ENCODE measurements around the gene PDE3B. TPM values are rescaled to one million over a fixed set of nuclear protein-coding genes. Genes with fewer than 3 reads are reported as not detected.
"Not testable (repeated sequence)": the region's sequence is repeated elsewhere in the genome, so short reads cannot be mapped to it uniquely, and the experiment has no call there.

Gene PDE3B
- total RNA-seq, 4 donors from 2014 or later: 13.3 to 23.3 (median 21.5) TPM

DNA sequence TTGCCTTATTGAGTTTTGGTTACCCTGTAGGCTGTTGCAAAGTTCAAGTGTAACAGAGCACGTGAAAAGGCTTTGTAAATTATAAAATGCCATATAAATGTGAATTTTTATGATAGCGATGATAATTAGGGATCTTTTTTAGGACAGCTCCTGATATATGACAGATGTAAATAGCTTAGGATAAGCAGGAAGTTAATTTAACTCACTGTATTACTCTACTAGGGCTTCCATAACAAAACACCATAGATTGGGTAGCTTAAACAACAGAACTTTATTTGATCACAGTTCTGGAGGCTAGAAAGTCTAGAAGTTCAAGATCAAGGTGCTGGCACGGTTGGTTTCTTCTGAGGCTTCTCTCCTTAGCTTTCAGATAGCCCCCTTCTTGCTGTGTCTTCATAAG, 17.0 kb upstream of the PDE3B start:
- Histone ChIP-seq H3K4me3 (no peak overlapping the region), H3K36me3 (no peaks in the 10 kb centered on the region), H3K27me3 (no peaks in the 10 kb centered on the region), H3K27ac (replicated peaks in 1 of 4) (no peak overlapping the region), H3K4me1 (peaks cover 0 to 20% (median 13%) of the 10 kb centered on the region in 4 donors), H3K9me3 (no peaks in the 10 kb centered on the region)
- 81% methylated on average over 3 of the region's 3 CpGs for WGBS
- DNase-seq (ENCODE audit: extremely low spot score): no peak
- intact Hi-C loops (cut with DNase I): no loop called here
- TF ChIP-seq EP300 (IDR thresholded peaks at IDR 0.05) (no peak), POLR2A (IDR thresholded peaks at IDR 0.05; ENCODE audit: low read depth) (no peak), POLR2AphosphoS5 (IDR thresholded peaks at IDR 0.05) (no peak)
- TF ChIP-seq, protein P1, sequence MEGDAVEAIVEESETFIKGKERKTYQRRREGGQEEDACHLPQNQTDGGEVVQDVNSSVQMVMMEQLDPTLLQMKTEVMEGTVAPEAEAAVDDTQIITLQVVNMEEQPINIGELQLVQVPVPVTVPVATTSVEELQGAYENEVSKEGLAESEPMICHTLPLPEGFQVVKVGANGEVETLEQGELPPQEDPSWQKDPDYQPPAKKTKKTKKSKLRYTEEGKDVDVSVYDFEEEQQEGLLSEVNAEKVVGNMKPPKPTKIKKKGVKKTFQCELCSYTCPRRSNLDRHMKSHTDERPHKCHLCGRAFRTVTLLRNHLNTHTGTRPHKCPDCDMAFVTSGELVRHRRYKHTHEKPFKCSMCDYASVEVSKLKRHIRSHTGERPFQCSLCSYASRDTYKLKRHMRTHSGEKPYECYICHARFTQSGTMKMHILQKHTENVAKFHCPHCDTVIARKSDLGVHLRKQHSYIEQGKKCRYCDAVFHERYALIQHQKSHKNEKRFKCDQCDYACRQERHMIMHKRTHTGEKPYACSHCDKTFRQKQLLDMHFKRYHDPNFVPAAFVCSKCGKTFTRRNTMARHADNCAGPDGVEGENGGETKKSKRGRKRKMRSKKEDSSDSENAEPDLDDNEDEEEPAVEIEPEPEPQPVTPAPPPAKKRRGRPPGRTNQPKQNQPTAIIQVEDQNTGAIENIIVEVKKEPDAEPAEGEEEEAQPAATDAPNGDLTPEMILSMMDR (IDR thresholded peaks at IDR 0.05): no peak

DNA sequence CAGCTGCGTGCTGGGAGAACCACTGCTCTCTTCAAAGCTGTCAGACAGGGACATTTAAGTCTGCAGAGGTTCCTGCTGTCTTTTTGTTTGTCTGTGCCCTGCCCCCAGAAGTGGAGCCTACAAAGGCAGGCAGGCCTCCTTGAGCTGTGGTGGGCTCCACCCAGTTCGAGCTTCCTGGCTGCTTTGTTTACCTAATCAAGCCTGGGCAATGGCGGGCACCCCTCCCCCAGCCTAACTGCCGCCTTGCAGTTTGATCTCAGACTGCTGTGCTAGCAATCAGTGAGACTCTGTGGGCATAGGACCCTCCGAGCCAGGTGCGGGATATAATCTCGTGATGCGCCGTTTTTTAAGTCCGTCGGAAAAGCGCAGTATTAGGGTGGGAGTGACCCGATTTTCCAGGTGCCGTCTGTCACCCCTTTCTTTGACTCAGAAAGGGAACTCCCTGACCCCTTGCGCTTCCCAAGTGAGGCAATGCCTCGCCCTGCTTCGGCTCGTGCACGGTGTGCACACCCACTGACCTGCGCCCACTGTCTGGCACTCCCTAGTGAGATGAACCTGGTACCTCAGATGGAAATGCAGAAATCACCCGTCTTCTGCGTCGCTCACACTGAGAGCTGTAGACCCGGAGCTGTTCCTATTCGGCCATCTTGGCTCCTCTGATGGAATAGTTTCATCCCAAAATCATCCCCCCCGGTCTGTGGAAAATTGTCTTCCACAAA, 9.9 kb upstream of the PDE3B start:
- DNase-seq (ENCODE audit: extremely low spot score); H3K4me3 ChIP-seq; H3K36me3 ChIP-seq; H3K27me3 ChIP-seq; H3K27ac ChIP-seq (replicated peaks in 1 of 4); intact Hi-C loops (cut with DNase I); H3K9me3 ChIP-seq: not testable (repeated sequence)
- H3K4me1 ChIP-seq: peaks cover 0 to 19% (median 13%) of the 10 kb centered on the region in 4 donors
- WGBS: 96% methylated on average over 9 of the region's 26 CpGs

DNA sequence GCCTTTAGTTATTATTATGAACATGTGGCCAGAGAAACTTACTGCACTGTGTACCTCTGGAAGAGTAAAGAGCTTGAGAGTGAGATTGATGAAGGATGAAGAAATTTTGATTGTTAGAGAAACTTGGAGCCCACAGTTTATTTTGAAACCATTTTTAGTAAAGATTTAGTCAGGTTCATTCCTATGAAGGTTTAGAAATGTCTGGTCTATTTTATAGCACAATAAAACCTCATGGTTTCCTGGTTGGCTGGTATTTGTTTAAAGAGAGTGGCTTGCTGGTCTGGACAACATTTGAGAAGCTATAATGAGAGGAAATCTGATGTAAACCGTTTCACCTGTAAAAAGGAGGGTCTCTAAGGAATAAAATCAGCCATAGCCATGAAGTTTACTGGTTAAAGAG, 8.8 kb upstream of the PDE3B start:
- Histone ChIP-seq H3K27me3 (no peaks in the 10 kb centered on the region), H3K4me3 (no peak overlapping the region), H3K27ac (replicated peaks in 1 of 4) (peak overlapping the region in 1 of 4 donors; percentile 53), H3K36me3 (no peaks in the 10 kb centered on the region), H3K4me1 (peaks cover 0 to 30% (median 18%) of the 10 kb centered on the region in 4 donors), H3K9me3 (no peaks in the 10 kb centered on the region)
- intact Hi-C loops (cut with DNase I): no loop called here
- WGBS: 14% methylated on average over 1 of the region's 1 CpG
- DNase-seq (ENCODE audit: extremely low spot score): no peak
- TF ChIP-seq, protein P1 (IDR thresholded peaks at IDR 0.05): no peak
- TF ChIP-seq EP300 (IDR thresholded peaks at IDR 0.05): no peak
- no peak for TF ChIP-seq POLR2AphosphoS5 (IDR thresholded peaks at IDR 0.05)
- TF ChIP-seq POLR2A (IDR thresholded peaks at IDR 0.05; ENCODE audit: low read depth): no peak

DNA sequence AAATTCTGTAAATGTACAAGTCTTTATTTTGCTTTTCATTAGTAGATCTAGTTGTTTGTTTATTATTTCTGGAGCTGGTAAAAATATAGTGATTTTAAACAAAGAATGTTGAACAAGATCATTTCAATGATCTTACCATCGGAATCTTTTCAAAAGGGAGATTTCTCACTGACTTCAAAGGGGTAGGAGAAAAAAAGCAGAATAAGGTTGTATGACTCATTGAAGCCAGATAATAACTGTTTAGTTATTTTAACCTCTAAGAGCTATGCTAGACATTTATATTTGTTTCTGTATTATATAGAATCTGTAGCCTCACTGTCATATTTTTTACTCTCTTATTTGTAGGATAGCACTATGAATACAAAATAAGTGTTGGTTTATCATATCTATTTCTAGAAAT, 8.1 kb upstream of the PDE3B start:
- Histone ChIP-seq H3K4me1 (peaks cover 0 to 37% (median 22%) of the 10 kb centered on the region in 4 donors), H3K27ac (replicated peaks in 1 of 4) (peak overlapping the region in 1 of 4 donors; percentile 53), H3K9me3 (no peaks in the 10 kb centered on the region), H3K4me3 (no peak overlapping the region), H3K27me3 (no peaks in the 10 kb centered on the region), H3K36me3 (no peaks in the 10 kb centered on the region)
- intact Hi-C loops (cut with DNase I): no loop called here
- WGBS: 31% methylated on average over 1 of the region's 1 CpG
- DNase-seq (ENCODE audit: extremely low spot score): no peak
- no peak for TF ChIP-seq POLR2A (IDR thresholded peaks at IDR 0.05; ENCODE audit: low read depth)
- no peak for TF ChIP-seq POLR2AphosphoS5 (IDR thresholded peaks at IDR 0.05)
- TF ChIP-seq, protein P1 (IDR thresholded peaks at IDR 0.05): no peak
- TF ChIP-seq EP300 (IDR thresholded peaks at IDR 0.05): no peak

DNA sequence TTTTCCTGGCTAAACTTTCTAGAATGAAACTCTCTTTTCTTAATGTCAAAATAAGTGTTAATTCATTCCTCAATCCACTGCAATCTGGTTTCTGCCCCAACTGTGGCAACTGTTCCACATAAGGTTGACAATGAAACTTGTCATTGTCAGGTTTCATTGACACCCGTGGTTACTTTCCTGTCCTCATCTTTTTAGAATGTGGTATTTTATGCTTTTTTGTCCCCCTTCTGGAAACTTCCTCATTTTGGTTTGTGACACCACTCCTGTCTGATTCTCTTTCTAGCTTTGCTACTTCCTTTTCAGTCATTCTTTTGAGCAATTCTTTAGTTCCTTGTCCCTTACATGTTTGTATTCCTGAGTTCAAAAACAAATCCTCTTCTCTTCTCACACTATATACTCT, 7.5 kb upstream of the PDE3B start:
- intact Hi-C loops (cut with DNase I): no loop called here
- no peaks in the 10 kb centered on the region for H3K27me3 ChIP-seq
- DNase-seq (ENCODE audit: extremely low spot score): no peak
- 41% methylated on average over 1 of the region's 1 CpG for WGBS
- H3K4me1 ChIP-seq: peaks cover 0 to 42% (median 26%) of the 10 kb centered on the region in 4 donors
- no peaks in the 10 kb centered on the region for H3K36me3 ChIP-seq
- no peaks in the 10 kb centered on the region for H3K9me3 ChIP-seq
- TF ChIP-seq EP300 (IDR thresholded peaks at IDR 0.05): no peak
- no peak for TF ChIP-seq POLR2A (IDR thresholded peaks at IDR 0.05; ENCODE audit: low read depth)
- no peak for TF ChIP-seq POLR2AphosphoS5 (IDR thresholded peaks at IDR 0.05)
- TF ChIP-seq, protein P1 (IDR thresholded peaks at IDR 0.05): no peak
- H3K27ac ChIP-seq (replicated peaks in 1 of 4): no peak overlapping the region
- H3K4me3 ChIP-seq: no peak overlapping the region
